PC-3 (cell line): ENCODE data around the gene MIP.
"Not testable (repeated sequence)": the region's sequence is repeated elsewhere in the genome, so short reads cannot be mapped to it uniquely, and the experiment has no call there.

ENCODE experiments used
- EZH2 ChIP-seq: fragments of 300-600 bp; sonication (generic); IDR thresholded peaks from one replicate; pipeline ENCODE4 v1.6.1; 2017; ENCODE audit warnings: antibody characterized with exemption, mild to moderate bottlenecking, low read length; ENCODE audit not compliant: unreplicated experiment
- EZH2phosphoT487 ChIP-seq: fragments of 300-600 bp; sonication (generic); IDR thresholded peaks from 2 replicates; pipeline ENCODE4 v1.6.1; 2018; ENCODE audit warnings: mild to moderate bottlenecking, antibody characterized with exemption, low read length, borderline replicate concordance
- TF ChIP-seq, protein P1 (sequence below): fragments of 300-600 bp; sonication (generic); conservative IDR thresholded peaks from 2 replicates; pipeline ENCODE4 v1.5.1; 2017; ENCODE audit warnings: antibody characterized with exemption, low read depth, mild to moderate bottlenecking, low read length

DNA sequence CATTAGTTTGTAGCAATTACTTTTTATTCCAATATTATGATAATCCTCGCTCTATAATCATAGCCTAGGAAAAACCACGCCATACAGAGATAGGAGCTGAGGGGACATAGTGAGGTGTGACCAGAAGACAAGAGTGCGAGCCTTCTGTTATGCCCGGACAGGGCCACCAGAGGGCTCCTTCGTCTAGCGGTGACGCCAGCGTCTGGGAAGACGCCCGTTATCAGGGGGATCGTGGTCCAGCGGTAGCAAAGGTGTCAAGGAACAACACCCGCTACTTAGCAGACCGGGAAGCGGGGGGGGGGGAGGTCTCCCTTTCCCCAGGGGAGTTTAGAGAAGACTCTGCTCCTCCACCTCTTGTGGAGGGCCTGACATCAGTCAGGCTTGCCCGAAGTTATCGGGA is 42.2 kb upstream of the MIP start:
- TF ChIP-seq, protein P1, sequence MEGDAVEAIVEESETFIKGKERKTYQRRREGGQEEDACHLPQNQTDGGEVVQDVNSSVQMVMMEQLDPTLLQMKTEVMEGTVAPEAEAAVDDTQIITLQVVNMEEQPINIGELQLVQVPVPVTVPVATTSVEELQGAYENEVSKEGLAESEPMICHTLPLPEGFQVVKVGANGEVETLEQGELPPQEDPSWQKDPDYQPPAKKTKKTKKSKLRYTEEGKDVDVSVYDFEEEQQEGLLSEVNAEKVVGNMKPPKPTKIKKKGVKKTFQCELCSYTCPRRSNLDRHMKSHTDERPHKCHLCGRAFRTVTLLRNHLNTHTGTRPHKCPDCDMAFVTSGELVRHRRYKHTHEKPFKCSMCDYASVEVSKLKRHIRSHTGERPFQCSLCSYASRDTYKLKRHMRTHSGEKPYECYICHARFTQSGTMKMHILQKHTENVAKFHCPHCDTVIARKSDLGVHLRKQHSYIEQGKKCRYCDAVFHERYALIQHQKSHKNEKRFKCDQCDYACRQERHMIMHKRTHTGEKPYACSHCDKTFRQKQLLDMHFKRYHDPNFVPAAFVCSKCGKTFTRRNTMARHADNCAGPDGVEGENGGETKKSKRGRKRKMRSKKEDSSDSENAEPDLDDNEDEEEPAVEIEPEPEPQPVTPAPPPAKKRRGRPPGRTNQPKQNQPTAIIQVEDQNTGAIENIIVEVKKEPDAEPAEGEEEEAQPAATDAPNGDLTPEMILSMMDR, result not testable (repeated sequence)
- TF ChIP-seq EZH2, EZH2phosphoT487: not testable (repeated sequence)
